B cell (primary cell): Measurements from ENCODE around the gene PTCD2.

Source experiments
- EZH2 ChIP-seq: IDR thresholded peaks from 2 replicates; pipeline ENCODE4 v1.6.1; 2012; ENCODE audit warnings: borderline replicate concordance, low read depth, mild to moderate bottlenecking, moderate library complexity, low read length; ENCODE audit not compliant: insufficient read depth, poor library complexity, severe bottlenecking
- TF ChIP-seq, protein P1 (sequence below): fragments of 200-600 bp; IDR thresholded peaks from one replicate; pipeline ENCODE4 v1.8.0; 2022; ENCODE audit warnings: antibody characterized with exemption, mild to moderate bottlenecking

DNA sequence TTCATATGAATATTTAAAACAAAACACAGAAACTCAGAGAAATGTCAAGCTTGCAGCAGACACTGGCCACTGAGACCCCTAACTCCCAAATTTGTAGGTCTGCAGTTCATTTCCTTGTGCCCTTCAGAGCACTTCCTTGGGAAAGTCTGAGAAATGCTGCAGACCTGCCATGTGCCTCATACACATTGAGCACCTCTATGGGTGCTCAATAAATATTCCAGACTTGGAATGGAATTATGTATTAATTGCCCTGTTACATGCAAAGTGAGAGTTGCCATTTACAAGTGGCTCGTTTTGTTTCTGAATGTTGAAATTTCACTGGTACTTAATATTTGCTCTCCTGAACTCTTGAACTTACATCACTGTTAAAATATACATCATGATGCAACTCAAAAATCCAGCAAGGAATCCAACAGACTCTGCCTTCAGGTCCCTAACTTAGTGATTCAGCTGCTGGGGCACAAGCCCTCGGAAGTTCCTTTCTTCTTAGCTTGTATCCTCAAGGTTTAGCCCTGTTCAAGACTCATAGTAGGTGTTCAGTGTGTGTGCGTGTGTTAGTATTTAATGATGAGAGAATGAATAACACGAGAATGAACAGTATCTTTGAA is 90.6 kb downstream of the PTCD2 start:
- TF ChIP-seq, protein P1, sequence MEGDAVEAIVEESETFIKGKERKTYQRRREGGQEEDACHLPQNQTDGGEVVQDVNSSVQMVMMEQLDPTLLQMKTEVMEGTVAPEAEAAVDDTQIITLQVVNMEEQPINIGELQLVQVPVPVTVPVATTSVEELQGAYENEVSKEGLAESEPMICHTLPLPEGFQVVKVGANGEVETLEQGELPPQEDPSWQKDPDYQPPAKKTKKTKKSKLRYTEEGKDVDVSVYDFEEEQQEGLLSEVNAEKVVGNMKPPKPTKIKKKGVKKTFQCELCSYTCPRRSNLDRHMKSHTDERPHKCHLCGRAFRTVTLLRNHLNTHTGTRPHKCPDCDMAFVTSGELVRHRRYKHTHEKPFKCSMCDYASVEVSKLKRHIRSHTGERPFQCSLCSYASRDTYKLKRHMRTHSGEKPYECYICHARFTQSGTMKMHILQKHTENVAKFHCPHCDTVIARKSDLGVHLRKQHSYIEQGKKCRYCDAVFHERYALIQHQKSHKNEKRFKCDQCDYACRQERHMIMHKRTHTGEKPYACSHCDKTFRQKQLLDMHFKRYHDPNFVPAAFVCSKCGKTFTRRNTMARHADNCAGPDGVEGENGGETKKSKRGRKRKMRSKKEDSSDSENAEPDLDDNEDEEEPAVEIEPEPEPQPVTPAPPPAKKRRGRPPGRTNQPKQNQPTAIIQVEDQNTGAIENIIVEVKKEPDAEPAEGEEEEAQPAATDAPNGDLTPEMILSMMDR, result no peak
- TF ChIP-seq EZH2, result no peak
